Measurements from ENCODE around the gene GNG13. TPM values are rescaled to one million over a fixed set of nuclear protein-coding genes. Genes with fewer than 3 reads are reported as not detected.
A peak's percentile ranks its signal among the peaks of the same experiment; 100 is the strongest.

Gene GNG13
- total RNA-seq, 1 experiment from 2014 or later, result not detected

DNA sequence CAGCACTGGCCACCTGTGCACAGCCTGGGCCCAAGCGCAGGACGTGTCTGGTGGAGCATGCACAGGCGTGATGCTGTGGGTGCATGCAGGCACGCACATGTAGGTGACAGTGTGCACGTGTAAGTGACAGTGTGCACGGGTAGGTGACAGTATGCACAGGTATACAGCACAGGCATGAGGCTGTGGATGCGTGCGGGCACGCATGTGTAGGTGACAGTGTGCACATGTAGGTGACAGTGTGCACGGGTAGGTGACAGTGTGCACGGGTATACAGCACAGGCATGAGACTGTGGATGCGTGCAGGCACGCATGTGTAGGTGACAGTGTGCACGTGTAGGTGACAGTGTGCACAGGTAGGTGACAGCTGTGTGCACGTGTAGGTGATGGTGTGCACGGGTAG is 20.2 kb downstream of the GNG13 start:
- Mint-ChIP-seq H3K4me1 (no peaks in the 10 kb centered on the region), H3K27ac (no peak overlapping the region; a peak in 1 of 7 replicates), H3K4me3 (peak overlapping the region in 1 of 2 experiments; percentile 32; a peak in 1 of 5 replicates), H3K36me3 (ENCODE audit: insufficient read depth in 1 of 3, low read depth in 3 of 3) (peaks cover 0 to 6% (median 0%) of the 10 kb centered on the region in 3 experiments; a peak in 2 of 7 replicates), H3K9me3 (no peaks in the 10 kb centered on the region), H3K27me3 (ENCODE audit: low read depth) (peaks cover 31% of the 10 kb centered on the region)
- Histone ChIP-seq H4K5ac (ENCODE audit: insufficient read length, low read depth, low read length) (no peak overlapping the region), H3K9ac (ENCODE audit: extremely low read depth, insufficient read length, low read length) (no peak overlapping the region), H3K4me2 (ENCODE audit: insufficient read depth, insufficient read length, low read length) (no peak overlapping the region), H4K20me1 (ENCODE audit: control insufficient read depth, insufficient read depth, insufficient read length) (peaks cover 3% of the 10 kb centered on the region), H3T11ph (ENCODE audit: low read length) (no peak overlapping the region), H4K91ac (ENCODE audit: insufficient read length, low read depth, low read length) (no peak overlapping the region), H3K79me2 (ENCODE audit: insufficient read depth, low read length) (no peaks in the 10 kb centered on the region), H2BK5ac (ENCODE audit: insufficient read length, low read length) (no peak overlapping the region), H3K18ac (ENCODE audit: insufficient read length, low read depth, low read length) (no peak overlapping the region), H3K23me2 (ENCODE audit: insufficient read length, low read depth, low read length, poor library complexity, severe bottlenecking) (no peaks in the 10 kb centered on the region), H2BK120ac (ENCODE audit: low read depth, low read length, poor library complexity, severe bottlenecking) (no peak overlapping the region), H2BK15ac (ENCODE audit: low read depth, low read length) (no peak overlapping the region), H2AFZ (ENCODE audit: low read length) (no peak overlapping the region), H2AK5ac (ENCODE audit: insufficient read length, low read length) (no peak overlapping the region), H3K4me1 (ENCODE audit: insufficient read depth, low read length) (no peaks in the 10 kb centered on the region), H3K79me1 (ENCODE audit: insufficient read depth, low read depth, low read length, poor library complexity, severe bottlenecking) (no peaks in the 10 kb centered on the region), H3K27me3 (ENCODE audit: insufficient read depth, low read length) (no peaks in the 10 kb centered on the region; the same call in 1 of the 2 replicates), H3K14ac (ENCODE audit: insufficient read depth, low read length) (no peak overlapping the region), H3K23ac (ENCODE audit: insufficient read length, low read depth, low read length) (no peak overlapping the region), H4K8ac (replicated peaks; ENCODE audit: insufficient read length, low read depth, low read length) (no peak overlapping the region), H3K4ac (ENCODE audit: low read depth, low read length) (no peak overlapping the region), H3K27ac (ENCODE audit: insufficient read length, low read depth, low read length) (no peak overlapping the region), H2BK20ac (ENCODE audit: low read depth, low read length, poor library complexity, severe bottlenecking) (no peak overlapping the region), H3K9me3 (ENCODE audit: control insufficient read depth, low read depth, low read length) (no peaks in the 10 kb centered on the region), H2BK12ac (ENCODE audit: insufficient read length, low read depth, low read length) (no peak overlapping the region), H3K56ac (ENCODE audit: insufficient read length, low read depth, low read length) (no peak overlapping the region)
- no CpG with 5 or more reads among the region's 16 CpGs for WGBS (ENCODE audit: extremely low coverage, insufficient read length, low lambda C conversion rate)
- no peak for DNase-seq
- TF ChIP-seq, protein P1, sequence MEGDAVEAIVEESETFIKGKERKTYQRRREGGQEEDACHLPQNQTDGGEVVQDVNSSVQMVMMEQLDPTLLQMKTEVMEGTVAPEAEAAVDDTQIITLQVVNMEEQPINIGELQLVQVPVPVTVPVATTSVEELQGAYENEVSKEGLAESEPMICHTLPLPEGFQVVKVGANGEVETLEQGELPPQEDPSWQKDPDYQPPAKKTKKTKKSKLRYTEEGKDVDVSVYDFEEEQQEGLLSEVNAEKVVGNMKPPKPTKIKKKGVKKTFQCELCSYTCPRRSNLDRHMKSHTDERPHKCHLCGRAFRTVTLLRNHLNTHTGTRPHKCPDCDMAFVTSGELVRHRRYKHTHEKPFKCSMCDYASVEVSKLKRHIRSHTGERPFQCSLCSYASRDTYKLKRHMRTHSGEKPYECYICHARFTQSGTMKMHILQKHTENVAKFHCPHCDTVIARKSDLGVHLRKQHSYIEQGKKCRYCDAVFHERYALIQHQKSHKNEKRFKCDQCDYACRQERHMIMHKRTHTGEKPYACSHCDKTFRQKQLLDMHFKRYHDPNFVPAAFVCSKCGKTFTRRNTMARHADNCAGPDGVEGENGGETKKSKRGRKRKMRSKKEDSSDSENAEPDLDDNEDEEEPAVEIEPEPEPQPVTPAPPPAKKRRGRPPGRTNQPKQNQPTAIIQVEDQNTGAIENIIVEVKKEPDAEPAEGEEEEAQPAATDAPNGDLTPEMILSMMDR (conservative IDR thresholded peaks at IDR 0.05), result no peak
